22Rv1 (cell line): Measurements from ENCODE around the gene LRIG1.

Source experiments
- CTCF ChIP-seq: fragments of 450-650 bp; IDR thresholded peaks from 2 replicates; pipeline ENCODE4 v1.5.1; 2017; ENCODE audit warnings: mild to moderate bottlenecking
- ZFX ChIP-seq: fragments of 450-650 bp; IDR thresholded peaks from 2 replicates; pipeline ENCODE4 v1.6.1; 2017; ENCODE audit warnings: antibody characterized with exemption, borderline replicate concordance

GRCh38 chr3:66394019-66394752, 106.6 kb downstream of the LRIG1 start:
- no peak for TF ChIP-seq CTCF
- no peak for TF ChIP-seq ZFX
